NK-92 (cell line): Measurements from ENCODE around the gene INPP1.

ENCODE experiments used
- DNase-seq: peaks from one replicate; lab custom pipeline; 2025; ENCODE audit not compliant: unreplicated experiment; lab: John Stamatoyannopoulos, UW

Gene INPP1

DNA sequence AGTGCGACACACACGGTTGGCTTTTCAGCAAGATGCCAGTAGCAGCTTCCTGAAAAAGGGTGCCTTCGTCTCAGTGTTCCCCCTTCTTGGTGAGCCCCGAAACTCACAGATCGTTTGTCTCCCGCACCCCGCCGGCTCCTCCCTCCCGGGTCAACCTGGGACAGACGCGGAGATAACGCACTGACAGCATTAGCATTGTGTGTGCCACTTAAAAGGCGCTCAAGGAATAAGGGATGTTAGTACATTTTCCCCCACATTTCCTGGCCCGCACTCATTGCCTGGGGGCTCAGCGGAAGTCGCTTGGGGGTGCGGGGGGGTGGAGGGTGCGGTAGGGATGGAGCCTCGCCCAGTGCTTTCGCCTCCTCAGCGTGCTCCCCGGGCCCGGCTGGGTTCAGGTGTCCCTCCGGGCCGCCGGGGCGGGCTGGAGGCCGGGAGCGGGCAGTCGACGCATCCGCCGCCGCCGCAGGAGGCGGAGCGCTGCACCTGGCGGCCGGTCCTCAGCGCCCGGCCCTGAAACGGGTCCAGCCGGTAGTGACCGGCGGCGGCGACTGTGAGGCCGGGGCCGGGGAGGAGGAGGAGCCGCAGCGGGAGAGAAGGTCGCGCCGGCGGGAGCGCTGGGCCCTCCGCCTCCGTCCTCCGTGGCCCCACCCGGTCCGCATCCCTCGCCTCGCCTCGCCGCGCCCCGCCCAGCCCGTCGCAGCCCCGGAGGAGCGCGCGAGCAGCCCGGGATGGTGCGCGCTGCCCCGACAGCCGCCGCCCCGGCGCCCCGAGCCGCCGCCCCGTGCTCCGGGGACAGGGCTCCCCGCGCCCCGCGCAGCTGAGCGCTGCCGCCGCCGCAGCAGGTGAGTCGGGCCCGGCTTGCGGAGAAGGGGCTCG lies 64.5 kb downstream of the INPP1 start, which contains the start of gene MFSD6:
MFSD6 (plus strand) TSS at position 694 of the 876 bp plus-strand sequence. CDS start 27,675 bp downstream, outside the sequence.
- DNase-seq: no peak

DNA sequence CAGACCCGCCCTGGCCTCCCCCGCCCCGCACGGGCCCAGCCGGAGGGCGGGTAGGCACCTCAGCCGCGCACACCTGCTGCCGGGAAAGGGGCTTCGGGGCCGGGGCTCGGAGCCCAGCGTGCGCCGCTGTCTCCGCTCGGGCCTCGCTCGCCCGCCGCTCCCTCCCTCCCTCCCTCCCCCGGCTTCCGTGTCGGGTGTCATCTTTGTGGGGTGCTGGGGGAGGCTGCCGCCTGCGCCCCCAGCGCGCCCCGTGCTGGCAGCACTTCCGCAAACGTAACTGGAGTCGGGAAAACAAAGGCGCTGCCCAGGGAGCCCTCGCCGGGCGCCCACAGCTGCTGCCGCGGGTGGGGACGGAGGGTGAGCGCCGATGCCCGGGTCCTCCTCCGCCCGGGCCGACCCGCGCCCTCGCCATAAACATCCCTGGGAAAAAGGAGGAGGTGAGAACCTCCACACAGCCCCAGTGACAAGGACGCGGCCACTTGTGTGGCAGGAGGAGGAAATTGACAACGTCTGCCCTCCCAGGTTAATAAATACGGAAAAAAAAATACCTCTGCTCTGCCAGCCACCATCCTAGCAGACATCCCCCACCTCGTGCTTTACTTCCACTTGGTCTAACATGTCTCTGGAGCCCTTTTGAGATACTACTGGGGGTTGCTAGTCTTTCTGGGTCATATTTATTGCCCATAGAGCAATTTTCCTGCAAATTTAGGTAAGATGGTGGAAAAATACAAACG lies 65.3 kb downstream of the INPP1 start:
- no peak for DNase-seq

DNA sequence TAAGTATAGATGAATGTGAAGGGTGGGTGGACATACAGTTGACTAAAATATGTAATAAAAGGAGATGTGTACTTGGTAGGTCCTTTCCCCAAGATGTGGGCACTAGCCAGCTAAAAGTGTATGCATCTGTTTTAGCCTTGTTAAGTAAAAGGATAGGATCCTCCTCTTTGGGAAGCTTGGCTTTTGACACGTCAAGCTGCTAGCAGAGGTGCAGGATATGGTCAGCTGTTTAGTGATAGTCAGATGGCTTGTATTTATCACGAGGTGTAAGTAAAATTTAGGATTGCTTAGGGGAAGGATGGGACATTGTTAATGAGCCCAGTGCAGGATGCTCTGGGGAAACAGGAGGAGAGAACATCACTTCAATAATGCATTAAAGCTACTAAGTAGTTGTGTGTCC lies 66.2 kb downstream of the INPP1 start:
- DNase-seq: no peak

DNA sequence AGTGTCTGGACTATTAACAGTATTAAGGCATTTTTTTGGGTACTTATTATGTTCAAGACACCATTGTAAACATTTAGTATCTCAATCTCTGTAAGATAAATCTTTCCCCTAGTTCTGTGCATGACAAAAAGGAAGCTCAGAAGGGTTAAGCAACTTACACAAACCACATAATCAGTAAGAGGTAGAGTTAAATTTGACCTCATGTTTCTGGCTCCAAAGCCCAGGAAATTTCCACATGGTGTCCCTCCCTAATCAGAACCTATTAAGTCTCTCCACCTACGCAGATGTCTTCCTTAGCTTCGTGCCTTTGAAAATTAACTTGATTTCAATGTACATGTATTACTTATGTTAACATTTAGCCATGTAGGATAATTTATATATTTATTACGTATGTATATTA lies 66.8 kb downstream of the INPP1 start:
- no peak for DNase-seq

DNA sequence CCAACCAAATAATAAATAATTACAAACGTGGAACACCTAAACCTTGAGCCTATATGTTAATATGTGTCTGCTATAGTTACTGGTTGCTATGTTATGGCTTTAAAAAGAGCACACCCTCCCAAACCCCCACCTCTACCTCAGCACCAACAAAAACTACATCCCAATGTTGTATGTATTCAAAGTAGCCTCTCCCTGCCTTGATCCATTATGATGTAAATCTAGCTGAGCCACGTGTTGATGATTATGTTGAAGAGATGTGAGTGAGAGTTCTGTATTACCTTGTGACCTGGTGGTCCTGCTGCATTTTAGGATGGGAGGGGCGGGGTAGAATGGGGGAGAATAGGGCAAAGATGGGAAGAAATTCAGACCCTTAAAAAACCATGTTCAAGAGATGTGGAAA lies 69.6 kb downstream of the INPP1 start:
- no peak for DNase-seq

DNA sequence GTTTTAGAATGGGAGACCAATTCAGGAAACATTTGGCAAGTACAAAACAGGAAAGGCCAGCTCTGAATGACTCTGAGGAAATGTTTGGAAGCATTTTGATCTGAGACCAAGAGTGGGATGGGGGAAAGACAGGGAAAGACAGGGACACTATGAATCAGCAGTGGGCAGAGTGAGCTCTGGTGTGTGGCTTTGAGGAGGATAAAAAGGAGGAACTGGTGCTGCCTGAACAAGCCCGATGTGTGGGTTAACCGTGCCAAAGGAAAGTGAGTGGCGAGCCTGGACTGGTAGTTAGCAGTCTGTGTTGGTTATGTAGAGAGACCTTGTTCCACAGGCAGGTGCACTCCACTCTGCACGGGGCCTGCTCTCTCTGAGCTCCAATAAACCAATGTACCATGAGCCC lies 70.0 kb downstream of the INPP1 start:
- no peak for DNase-seq

DNA sequence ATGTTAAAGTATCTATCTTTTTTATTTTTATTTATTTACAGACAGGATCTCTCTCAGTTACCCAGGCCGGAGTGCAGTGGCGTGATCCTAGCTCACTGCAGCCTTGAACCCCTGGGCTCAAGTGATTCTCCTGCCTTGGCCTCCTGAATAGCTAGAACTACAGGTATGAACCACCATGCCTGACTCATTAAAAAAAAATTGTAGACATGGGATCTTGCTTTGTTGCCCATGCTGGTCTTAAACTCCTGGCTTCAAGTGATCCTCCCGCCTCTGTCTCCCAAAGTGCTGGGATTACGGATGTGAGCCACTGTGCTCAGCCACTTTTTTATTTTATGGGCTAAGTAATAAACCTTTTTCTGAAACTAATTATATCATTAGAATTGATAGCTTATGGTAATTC lies 71.9 kb downstream of the INPP1 start:
- DNase-seq: no peak

DNA sequence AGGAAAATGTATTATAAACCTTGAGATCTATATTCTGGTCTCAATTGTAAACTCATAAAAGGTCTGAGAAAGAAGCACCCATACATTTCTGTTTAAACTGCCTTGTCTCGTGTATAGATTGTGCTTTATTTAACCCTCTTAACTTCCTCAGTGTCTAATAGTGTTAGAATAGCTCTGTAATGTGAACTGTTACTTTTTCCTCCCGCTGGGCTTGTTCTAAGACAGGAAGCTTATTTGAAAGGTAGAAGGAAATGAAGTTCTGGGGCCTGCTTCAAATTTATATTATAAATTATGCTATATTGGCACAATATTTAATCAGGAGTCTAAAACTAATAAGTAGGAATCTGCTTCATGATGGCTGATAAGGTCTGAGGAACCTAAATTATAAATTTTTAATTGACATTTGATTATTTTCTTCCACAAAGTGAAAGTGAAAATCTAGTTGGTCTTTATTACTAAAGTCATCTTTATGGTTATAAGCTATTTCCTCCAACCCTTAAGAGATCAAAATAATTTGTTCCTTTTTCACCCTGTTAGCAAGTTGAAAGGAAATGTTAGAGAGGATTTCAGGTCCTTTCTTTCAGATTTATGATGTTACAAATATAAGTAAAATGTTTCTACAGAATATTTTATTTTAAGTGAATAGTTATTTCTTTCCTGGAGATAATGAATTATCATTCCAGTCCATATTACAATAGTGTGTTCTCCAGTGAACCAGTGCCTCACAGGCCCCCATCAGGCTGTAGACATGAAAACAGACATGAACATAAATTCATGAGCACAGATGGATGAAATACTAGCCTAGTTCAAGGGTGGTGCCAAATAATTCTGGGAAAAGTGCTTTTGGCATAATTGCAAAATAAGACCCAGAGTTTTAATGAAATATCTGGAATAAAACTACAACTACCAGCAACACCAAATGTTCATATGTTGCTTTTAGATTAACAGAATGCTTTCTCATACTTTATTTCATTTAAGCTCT lies 72.7 kb downstream of the INPP1 start:
- DNase-seq: no peak

DNA sequence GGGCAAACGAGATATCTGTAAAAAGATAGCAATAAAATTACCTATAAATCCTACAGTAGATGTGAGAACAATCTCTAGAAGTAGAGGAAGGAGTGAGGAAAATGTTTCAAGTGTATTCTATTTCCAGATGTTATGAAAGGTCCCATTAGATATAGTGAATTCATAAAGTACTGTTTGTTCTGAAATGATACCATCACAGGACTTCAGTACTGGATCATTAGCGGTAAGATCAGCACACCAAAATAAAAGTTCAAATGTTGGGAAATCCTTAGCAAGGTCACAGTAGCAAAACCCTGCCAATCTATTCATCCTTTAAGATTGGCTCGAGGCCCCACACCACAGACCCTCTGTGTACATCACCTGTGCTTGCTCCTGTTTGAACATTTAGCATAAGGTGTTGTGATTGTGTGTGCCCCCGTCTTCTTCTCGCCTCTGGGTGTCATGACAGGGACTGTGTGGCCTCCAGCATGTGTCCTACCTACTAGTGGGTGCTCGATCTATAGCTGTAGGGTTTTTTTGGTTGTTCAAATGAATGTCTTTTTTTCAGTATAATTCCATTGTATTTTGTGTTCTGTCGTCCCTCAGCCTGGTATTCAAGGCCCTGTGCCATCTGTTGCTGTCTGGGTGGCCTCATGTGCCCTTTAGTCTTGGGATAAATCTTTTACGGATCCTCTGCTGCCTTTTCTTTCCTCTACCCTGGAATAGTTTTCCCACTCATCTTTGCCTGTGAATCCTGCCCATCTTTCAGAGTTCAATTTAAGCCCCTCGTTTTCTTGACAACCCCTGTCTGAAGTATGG lies 73.9 kb downstream of the INPP1 start:
- no peak for DNase-seq

DNA sequence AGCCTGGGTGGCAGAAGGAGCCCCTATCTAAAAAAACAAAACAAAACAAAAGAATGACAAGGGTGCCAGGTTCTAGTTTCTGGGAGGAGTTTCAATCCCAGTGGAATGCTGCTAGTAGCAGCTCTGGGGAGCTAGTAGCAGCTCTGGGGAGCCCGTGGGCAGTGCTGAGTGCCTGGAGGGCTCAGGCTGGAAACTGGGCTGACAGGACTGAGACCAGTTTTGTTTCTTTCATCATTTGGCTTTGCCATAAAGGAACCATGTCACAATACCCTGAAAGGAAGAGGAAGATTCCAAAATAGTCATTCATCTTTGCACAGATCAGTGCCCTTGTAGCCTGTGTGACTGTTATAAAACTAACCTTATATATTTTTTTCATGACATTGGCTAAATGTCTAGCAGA lies 75.3 kb downstream of the INPP1 start:
- no peak for DNase-seq

DNA sequence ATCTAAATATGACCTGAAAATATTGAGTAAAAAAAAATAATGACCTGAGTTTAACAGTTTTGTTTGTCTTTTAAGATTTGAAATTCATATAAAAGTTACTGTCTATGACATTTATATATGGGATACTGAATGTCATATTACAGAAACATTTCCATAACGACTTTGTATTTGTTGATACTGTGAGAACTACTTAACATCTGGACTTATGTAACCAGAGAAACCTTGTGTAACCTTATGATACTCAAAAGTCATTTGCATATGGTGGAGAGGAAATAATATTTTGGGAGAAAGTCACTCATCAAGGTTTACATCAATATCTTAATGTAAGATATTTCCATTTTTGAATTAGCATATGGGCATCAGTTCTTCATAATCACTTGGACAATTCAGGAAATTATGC lies 77.4 kb downstream of the INPP1 start:
- DNase-seq: no peak
